CD4-positive, alpha-beta T cell treated with Interleukin-12 subunit alpha and Interleukin-12 subunit beta, for 1 hour (primary cell): ENCODE measurements around the gene NRM.
"Not testable (repeated sequence)": the region's sequence is repeated elsewhere in the genome, so short reads cannot be mapped to it uniquely, and the experiment has no call there.

ENCODE experiments used
- DNase-seq: peaks from one replicate; pipeline ENCODE4 v3.0.0-alpha.2; 2020

Gene NRM

DNA sequence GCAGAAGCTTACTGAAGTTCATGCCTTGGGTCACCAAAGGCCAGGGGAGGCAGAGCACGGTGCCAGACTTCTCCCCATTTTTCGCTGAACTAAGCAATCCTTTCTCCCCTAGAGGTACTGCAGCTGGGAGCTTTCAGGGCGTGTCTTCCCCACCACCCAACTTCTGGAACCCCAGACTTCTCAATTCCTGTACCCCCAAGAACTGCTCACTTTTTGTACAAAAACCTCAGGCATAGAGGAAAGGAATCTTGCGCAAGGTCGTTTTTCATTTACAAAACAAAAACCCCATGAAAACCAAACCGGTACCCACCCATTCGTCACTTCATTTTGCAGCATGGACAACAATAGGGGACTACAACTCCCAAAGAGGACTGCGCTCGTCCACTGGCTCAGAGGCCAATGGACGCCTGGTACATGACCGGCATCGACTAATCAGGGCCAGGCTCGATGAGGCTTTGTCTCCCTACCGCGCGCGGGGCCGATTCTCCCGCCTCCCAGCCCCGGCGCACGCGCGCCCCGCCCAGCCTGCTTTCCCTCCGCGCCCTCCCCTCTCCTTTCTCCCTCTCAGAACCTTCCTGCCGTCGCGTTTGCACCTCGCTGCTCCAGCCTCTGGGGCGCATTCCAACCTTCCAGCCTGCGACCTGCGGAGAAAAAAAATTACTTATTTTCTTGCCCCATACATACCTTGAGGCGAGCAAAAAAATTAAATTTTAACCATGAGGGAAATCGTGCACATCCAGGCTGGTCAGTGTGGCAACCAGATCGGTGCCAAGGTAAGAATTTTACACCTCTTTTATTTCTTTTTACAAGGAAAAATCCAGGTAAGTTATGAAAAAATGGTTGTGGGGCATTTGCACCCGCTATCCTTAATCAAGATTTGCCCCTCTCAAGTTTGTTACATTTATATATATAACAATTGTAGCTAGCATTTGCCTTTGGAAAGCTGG is 29.3 kb upstream of the NRM start, which contains the start of gene TUBB:
TSS of gene TUBB (plus strand) at position 562 of the 947 bp plus-strand sequence. CDS start at position 717, 155 bp downstream.
- DNase-seq, result peak; percentile 95

DNA sequence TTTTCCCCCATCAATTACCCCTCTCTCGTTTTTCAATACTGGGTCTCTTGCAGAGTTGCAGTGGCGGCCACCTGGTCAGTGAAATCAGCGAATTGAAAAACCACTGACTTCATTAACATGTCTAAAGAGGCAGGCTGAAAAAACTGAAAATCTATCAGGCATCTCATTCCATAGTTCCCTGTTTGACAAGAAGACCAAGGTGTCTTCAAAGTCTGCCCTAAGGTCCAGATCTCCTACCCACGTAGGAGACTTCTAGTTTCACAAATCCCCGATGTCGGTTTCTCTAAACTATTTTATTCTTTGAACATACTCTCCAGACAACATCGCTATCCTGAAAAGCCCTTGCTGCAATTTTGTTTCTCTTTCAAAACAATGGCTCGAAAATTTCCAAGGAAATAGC is 28.6 kb upstream of the NRM start:
- no peak for DNase-seq

DNA sequence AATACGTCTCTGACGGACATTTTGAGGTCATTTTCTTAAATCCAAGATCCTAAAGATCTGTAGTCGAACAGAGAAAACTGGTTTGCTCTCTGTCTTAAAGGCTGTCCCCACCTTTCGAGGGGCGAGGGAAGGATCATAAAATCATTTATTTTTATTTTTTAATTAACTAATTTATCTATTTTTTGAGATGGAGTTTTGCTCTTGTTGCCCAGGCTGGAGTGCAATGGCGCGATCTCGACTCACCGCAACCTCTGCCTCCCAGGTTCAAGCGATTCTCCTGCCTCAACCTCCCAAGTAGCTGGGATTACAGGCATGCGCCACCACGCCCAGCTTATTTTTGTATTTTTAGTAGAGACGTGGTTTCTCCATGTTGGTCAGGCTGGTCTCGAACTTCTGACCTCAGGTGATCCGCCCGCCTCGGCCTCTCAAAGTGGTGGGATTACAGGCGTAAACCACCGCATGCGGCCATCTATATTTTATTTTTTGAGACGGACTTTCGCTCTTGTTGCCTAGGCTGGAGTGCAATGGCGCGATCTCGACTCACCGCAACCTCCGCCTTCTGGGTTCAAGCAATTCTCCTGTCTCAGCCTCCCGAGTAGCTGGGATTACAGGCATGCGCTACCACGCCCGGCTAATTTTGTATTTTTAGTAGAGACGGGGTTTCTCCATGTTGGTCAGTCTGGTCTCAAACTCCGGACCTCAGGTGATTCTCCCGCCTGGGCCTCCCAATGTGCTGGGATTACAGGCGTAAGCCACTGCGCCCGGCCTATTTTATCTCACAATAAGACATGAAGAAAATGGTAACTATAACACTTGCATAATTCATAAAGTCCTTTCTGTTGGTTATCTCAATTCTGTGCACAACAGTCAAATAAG is 27.3 kb upstream of the NRM start:
- DNase-seq, result not testable (repeated sequence)

DNA sequence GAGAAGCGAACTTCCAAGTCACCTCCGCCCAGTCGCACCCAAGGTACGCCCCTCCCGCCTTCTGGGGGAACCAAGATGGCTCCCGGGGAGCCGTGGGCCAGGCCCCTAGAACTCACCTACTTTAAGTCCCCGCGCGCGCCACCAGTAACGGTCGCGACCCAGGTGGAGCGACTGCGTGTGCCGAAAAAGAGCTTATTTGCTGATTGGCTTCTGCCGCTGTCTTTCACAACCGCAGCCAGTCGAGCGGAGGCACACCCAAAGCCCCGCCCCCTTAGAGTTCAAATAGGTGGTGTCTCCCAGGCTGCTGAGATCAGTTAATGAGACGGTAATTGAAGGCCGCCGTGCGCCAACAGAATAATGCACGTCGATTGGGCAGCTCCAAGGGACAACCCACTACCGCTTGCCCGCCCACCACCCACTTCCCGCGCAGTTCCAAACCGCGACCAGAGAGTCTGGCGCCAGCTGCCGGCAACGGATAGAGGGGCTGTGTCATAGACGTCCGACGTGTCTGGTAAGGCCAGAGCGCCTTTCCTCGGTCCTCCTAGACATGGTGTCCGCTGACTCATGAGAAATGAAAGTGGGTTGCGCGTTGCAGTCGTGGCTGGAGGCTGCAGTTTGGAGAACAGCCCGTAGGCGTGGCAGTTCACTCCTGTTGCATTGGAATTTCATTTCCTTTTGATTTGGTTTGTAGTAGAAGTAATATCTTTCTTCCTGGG is 26.5 kb upstream of the NRM start, which contains the start of gene MDC1:
TSS of gene MDC1 (minus strand) at position 153 of the 716 bp plus-strand sequence. CDS start 2,106 bp downstream, outside the sequence.
- DNase-seq, result peak; percentile 100

DNA sequence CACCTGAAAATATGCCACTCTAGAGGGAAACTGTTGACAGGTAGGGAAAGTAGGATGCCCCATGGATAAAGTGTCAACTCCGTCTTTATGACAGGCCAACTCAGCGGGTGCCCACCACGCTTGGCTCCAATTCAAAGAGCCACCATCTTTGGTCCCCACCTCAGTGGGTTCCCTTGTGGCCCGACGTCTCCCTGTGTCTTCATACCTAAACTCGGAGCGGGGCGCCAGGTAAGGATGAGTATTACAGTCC is 26.0 kb upstream of the NRM start:
- DNase-seq, result no peak

DNA sequence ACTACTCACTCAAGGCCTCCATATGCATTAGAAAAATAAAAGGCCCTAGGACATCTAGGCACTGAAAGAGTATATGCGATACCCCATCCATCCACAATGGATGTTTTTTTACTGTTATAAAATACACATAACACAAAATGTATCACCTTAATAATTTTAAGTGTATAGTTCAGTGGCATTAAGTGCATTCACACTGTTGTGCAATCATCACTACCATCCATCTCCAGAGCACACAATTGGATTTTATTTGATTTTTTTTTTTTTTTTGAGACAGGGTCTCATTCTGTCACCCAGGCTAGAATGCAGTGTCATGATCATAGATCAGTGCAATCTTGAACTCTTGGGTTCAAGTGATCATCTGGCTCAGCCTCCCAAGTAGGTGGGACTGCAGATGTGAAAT is 23.5 kb upstream of the NRM start:
- no peak for DNase-seq

DNA sequence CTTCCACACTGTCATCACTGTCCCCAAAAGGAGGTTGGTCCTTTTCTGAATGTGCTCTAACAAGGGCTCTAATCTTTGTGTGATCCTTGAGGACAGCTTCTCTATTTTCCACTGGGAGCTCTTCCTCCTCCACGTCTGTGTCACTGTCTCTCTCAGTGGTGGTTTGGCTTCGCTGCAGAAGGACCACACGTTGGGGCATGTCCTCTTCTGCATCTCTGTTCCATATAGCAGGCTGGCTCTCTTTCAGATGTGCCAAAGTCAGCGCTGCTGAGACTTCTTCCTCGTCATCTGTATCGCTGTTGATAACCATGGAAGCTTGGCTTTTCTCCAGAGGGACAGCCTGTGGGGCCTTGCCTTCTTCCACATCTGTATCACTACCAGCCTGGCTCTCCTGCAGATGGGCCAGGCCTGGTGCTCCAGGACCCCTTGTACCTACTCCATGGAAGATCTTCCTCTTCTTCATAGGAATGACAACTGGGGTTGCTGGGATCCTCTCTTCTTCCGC is 21.7 kb upstream of the NRM start:
- DNase-seq, result no peak

DNA sequence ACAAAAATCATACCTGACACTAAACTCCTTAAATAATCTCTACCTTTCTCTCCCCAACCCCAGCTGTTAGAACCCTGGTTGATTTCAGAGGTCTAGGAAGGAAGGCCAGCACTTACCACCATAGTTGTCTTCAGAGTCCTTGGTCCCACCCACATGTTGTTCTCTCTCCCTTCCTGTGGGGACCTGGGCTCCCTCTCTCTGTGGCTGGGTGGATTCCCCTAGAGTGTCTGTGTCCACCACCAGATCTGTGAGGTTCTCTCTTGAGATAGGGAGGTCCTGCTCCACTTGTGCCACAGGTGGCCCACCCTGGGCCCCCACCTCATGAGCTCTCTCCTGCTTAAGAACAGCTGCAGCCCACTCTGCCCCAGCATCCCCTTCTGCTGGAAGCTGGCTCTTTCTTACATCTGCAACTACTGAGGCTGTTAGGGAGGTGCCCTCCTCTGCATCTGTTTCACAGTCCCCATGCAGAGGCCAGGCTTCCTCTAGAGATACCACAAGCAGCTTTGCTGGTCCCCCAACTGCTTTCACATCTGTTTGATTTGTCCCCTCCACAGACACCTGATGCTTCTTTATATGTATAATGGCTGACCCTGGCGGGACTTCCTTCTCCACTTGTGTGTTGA is 21.1 kb upstream of the NRM start:
- no peak for DNase-seq

DNA sequence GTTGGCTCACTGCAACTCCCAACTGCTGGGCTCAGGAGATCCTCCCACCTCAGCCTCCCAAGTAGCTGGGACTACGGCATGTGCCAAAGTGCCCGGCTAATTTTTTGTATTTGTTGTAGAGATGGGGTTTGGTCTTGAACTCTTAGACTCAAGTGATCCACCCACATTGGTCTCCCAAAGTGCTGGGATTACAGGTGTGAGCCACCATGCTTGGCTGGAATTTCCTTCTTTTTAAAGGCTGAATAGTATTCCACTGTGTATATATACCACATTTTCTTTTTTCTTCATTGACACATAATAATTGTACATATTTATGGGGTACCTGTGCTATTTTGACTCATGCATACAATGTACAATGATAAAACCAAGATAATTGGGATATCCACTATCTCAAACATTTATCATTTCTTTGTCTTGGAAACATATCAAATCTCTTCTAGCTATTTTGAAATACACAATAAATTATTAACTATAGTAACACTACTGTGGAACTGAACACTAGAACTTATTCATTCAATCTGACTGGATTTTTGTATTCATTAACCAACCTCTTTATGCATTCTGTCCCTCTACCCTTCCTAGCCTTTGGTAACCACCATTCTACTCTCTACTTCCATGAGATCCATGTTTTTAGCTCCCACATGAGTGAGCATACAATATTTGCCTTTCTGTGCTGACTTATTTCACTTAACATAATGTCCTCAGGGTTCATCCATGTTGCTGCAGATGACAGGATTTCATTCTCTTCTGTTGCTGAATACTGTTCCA is 18.5 kb upstream of the NRM start:
- DNase-seq, result no peak

DNA sequence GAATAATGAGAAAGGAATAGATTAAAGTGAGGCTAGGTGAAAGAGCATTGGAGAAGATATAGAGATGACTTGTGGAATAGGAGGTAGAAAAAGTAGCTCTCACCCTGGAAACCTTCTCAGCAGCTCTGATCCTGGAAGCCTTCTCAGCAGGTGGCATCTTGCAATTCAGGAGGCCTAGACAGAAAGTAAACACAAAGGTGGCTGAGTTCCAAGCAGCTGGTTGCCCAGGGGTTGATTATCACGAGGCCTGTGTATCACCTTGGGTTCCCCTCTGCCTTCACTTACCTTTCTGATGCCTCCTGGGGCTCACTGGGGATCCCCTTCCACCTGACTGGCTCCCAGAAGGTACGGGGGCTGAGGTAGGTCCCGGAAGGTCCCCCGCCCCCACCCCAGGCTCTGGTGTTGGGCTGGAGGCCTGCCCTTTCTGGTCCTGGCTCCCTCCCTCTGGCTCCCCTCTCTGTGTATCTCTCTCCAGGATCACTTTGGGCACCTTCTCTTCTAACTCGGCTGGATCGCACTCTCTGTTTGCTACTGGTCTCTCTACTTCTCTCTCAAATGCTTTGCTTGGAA is 16.6 kb upstream of the NRM start:
- DNase-seq, result no peak

DNA sequence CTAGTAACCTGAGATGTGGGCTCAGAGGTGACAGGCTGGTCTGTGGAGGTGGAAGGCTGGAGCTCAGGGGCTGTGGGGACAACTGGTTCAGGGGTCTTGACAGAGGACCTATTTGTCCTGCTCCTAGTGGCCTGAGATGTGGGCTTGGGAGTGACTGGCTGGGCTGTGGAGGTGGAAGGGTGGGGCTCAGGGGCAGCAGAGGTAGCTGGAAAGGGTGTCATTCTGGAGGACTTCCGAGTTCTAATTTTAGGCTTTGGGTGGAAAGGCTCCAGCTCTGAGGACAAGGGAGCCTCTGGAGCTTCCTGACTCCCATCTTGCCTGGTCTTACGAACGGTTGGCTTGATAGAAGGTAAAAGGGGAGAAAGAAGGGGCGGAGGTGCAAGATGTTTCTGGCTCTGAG is 14.8 kb upstream of the NRM start:
- DNase-seq, result no peak

DNA sequence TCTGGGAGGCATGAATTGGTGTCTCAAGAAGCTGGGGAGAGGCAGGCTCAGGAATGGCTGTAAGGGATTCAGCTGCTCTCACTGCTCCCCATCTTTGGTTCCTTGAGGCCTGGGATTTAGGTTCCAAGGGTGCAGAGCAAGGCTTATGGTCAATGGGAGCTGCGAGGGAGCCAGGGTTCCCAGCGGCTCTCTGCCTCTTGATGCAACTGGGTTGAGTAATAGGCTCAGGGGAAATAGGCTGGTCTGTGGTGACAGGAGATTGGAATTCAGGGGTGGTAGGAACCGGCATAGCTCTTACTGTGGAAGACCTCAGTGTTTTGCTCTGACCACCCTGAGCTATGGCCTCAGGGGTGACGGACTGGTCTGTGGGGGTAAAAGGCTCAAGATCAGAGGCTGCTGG is 13.0 kb upstream of the NRM start:
- DNase-seq, result no peak

DNA sequence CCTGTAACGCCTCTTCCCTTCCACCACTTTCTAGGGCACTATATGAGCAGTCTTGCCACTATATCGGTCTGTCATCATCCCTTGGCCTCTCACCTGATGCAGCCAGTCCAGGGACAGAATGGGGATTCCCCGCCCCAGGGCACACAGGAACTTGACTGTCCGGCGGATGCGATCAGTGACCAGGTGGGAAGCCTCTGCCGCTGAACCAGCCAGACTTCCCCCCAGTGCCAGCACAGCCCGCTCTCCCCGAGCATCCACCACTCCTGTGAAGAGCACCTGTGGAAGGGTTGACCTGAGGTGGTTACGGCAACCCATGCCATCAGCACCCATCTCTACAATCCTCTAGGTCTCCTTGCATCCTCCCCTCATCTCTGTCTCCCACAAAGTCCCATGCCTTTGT is 12.2 kb upstream of the NRM start:
- DNase-seq, result no peak

DNA sequence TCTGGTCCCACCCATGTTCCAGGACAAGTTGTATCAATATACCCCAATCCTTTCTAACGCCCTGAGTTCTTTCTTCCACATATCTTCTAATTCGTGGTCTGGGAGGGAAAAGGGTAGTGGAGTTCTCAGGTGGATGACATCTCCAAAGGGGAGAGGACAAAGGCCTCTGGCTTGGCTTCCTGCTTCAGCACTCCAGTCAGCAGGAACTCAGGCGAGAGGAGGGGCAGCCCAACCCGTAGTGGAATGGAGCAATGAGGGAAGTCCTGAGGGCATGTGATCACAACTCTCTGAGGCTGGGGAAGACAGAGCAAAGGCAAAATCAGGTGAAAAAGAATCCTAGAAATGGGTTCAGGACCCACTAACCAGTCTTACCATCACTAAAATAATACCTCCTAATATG is 9.6 kb upstream of the NRM start:
- no peak for DNase-seq

DNA sequence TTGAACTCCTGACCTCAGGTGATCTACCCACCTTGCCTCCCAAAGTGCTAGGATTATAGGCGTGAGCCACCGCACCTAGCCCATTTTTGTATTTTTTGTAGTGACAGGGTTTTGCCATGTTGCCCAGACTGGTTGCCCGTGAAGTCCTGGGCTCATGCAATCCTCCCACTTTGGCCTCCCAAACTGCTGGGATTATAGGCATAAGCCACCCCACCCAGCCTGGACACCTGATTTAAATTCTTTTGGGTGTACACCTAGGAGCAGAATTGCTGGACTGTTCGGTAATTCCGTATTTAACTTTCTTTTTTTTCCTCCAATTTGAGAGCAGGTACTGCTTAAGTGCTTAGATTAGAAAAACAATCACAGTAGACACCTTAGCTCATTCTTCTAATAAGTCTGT is 5.6 kb upstream of the NRM start:
- DNase-seq, result no peak

DNA sequence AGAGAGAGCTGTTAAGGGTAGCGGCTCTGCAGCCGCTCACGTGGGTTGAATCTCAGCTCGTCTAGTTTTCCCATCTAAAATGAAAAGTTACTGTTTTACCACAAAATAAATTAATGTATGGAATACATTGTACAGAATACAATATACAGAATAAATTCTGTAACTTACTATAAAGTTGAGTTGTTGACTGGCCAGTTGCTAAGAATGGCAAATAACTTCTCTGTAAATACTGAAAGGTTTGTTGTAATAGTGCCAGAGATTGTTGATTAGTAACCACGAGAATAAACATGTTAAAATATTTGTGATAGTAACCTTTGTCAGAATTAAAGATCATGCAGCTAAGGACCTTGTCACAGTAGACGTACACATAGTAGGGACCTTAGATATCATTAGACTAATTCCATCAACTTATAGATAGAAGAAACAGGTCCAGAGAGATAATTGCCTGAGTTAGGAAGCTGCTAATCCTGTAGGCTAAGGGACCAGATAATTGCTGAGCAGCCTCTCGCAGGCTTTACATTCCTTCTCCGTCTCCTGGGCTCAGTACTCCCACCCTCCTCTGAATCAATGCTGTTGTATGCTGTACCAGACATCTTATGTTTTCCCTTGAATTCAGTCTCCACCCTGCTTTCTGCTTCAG is 544 bp upstream of the NRM start:
- no peak for DNase-seq

DNA sequence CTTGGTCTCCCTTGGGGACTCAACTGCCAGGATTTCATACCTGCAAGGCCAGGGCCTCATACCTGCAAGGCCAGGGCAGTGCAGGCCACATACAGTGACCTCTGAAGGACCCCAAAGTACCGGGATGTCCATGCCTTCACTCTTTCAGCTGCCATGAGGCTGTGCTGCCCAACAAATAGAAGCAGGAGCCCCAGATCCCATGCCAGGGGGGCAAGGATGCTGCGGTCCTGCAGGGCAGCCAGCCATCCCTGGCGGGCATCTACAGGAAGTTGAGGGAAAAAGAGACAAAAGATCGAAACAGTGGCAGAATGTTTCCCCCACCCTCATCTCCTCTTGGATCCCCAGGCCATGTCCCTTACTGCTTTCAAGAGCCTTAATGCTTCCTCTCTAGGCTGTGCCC is 799 bp downstream of the NRM start:
- DNase-seq, result no peak

DNA sequence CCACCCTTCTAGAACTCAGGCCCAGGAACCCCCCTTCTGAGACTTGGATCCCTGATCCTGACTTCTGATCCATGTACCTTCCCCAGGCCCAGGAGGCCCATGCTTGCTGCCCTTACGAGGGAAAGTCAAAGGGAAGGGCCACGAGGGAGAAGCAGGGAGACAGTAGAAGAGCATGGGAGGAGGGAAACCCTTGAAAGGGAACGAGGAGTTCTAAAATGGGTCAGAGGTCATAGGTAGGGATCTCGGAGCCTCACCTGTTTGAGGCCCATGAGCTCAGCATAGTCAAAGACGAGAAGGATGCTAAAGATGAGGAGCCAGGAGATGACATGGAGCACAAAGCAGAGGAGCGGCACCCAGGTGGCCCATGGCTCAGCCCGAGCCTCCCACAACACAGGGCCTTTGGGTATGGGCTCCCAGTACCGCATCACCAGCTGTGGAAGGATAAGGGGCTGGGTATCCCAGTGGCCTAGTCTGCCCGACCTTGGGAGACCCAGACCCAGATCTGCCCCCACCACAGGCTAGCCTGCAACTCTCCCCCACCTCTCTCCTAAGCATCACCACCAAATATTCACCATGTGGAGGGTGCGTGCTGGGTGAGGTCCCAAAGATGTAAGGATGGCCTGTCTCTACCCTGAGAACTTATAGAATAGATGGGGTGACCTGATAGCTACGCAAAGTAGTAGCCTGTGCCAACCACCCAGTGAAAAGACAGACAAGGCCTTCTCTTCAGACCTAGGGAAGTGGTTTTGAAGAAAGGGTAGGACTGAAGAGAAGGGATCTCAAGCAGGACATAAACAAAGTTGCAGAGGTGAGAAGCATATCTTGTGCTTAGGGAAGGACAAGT is 1.5 kb downstream of the NRM start:
- DNase-seq, result no peak

DNA sequence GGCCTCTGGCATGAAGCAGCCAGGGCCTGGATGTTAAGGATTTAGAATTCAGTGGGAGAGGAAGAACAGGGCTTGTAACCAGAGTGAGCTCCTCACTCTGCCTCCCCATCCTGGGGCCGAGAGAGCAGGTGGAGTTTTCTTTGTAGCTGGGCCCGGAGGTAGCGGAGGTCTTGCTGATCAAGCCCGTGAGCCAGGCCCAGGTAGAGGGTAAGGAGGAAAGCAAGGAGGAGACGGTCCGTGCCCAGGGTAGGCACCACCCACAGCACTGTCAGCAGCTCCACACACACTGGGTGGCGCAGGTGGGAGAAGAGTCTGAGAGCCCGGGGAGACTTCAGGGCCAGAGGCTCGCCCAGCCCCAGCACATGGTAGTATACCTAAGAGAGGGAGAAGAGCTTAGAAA is 2.2 kb downstream of the NRM start:
- no peak for DNase-seq
